Activated CD4-positive, alpha-beta T cell treated with anti-CD3 and anti-CD28 coated beads, Interleukin-2, amount 10 ng/mL, durations not matched to agents 7 days and 5 days (primary cell): ENCODE results near the gene FRRS1L. TPM values are rescaled to one million over a fixed set of nuclear protein-coding genes. Genes with fewer than 3 reads are reported as not detected.

ENCODE experiments used
- CTCF ChIA-PET: fragments of 350-600 bp; sonication (Branson Sonifier 250); formaldehyde crosslinking; loops from one replicate; lab custom pipeline; 2021; ENCODE audit warnings: antibody characterized with exemption; lab: Charles Lee
- POLR2A ChIA-PET: fragments of 350-600 bp; sonication (Branson Sonifier 250); formaldehyde crosslinking; loops from one replicate; lab custom pipeline; 2021; ENCODE audit warnings: antibody characterized with exemption; lab: Charles Lee
- DNase-seq: peaks from one replicate; pipeline ENCODE4 v3.0.0-alpha.2; 2020
- H3K27ac Mint-ChIP-seq: one replicate; pipeline ENCODE4 v1.8.0; 2021; ENCODE audit warnings: mild to moderate bottlenecking, moderate library complexity, mixed read lengths
- H3K27me3 Mint-ChIP-seq: one replicate; pipeline ENCODE4 v1.8.0; 2021; ENCODE audit warnings: mixed read lengths
- H3K36me3 Mint-ChIP-seq: one replicate; pipeline ENCODE4 v1.8.0; 2021; ENCODE audit warnings: low read depth, mixed read lengths
- H3K4me1 Mint-ChIP-seq: one replicate; pipeline ENCODE4 v1.8.0; 2021; ENCODE audit warnings: mixed read lengths
- H3K4me3 Mint-ChIP-seq: one replicate; pipeline ENCODE4 v1.8.0; 2021; ENCODE audit warnings: mild to moderate bottlenecking, moderate library complexity, mixed read lengths
- H3K9me3 Mint-ChIP-seq: one replicate; pipeline ENCODE4 v1.8.0; 2021; ENCODE audit warnings: mixed read lengths
- total RNA-seq, 2 experiments: library from RNA; stranded (reverse); gene quantifications; one replicate each; pipeline ENCODE4 v1.2.3, GENCODE V29; 2021

Gene FRRS1L
- total RNA-seq, 2 experiments from 2014 or later, result not detected

DNA sequence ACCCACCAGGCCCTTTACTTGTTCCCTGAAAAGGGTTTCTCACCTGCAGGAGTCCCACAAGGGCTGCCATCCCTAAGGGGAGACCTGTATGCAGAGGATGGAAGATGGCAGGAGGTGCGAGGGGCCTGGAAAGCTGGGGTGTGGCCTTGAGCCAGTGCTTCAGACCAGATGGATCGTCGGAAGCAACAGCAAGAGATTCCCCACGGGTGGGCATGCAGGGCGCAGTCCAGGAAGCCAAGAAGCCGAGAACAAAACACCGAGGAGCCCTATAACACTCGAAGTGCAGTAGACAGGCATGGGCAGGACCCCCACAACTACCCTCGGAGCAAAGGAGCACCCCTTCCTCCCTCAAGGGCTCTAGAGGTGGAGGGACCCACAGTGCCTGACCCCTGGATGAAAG, 24.7 kb upstream of the FRRS1L start:
- CTCF ChIA-PET, result interaction anchor here (2.0 kb wide), 1 partner anchor 9 kb away, joined by 6 read pairs; no protein-coding TSS in a partner anchor

DNA sequence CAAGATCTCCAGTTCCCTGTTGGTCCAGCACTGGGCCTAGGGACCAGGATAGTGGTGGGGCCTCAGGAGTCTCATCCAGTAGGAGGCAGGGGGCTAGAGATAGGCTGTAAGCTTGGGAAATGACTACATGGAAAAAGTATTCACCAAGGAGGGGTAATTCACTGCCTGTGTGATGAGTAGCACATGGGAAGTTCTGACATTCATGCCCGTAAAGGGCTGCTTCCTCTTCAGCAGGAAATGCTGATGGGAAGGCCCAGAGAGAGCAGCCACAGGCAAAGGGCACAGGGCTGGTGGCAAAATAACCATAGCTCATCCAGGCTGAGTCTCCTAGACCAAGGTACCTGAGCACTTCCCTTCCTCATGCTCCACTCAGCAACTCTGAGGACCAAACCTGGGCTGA, 23.1 kb upstream of the FRRS1L start:
- no peak overlapping the region for H3K27ac Mint-ChIP-seq
- no peak overlapping the region for H3K4me3 Mint-ChIP-seq
- no peaks in the 10 kb centered on the region for H3K36me3 Mint-ChIP-seq
- ChIA-PET POLR2A (no interaction called here), CTCF (interaction anchor here (1.3 to 1.5 kb wide), 2 partner anchors 10 to 13 kb away, joined by 3 read pairs; no protein-coding TSS in a partner anchor)
- H3K27me3 Mint-ChIP-seq, result peaks cover 4% of the 10 kb centered on the region
- H3K4me1 Mint-ChIP-seq, result peaks cover 6% of the 10 kb centered on the region
- no peaks in the 10 kb centered on the region for H3K9me3 Mint-ChIP-seq
- DNase-seq, result no peak

More for the DNA sequence above, 24.7 kb upstream of the FRRS1L start:
- peaks cover 6% of the 10 kb centered on the region for H3K4me1 Mint-ChIP-seq
- POLR2A ChIA-PET, result no interaction called here
- peaks cover 4% of the 10 kb centered on the region for H3K27me3 Mint-ChIP-seq
- H3K9me3 Mint-ChIP-seq, result no peaks in the 10 kb centered on the region
- no peaks in the 10 kb centered on the region for H3K36me3 Mint-ChIP-seq
- no peak overlapping the region for H3K27ac Mint-ChIP-seq
- no peak for DNase-seq
- no peak overlapping the region for H3K4me3 Mint-ChIP-seq

DNA sequence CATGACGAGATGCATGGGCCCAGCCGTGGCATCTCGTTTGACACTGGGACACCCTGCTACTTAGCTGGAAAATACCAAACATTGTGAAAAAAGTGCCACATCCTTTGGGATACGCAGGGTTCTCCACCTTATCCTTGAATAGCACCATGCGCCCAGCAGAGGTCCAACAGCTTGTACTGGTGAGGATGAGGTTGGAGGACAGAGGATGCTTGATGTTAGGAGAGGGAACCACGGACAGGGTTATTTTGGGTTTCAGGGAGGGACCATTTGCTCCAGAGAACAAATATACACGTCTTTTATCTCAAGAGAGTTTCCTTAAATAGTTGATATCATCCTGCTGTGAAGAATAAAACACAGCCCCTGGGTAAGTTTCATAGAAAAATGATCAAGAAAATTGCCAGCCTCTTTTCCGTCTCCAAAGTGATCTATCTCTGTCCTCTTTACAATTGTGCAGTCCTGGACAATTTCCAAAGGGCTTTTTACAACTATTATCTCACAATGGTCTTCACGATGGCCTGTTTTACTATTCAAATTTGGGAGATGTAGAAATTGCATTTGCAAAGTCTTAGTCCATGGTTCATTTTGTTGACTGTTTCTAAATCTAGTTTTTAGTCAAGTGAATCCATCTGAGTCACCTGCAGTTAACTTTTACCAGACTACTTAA, 19.9 kb upstream of the FRRS1L start:
- POLR2A ChIA-PET, result no interaction called here

DNA sequence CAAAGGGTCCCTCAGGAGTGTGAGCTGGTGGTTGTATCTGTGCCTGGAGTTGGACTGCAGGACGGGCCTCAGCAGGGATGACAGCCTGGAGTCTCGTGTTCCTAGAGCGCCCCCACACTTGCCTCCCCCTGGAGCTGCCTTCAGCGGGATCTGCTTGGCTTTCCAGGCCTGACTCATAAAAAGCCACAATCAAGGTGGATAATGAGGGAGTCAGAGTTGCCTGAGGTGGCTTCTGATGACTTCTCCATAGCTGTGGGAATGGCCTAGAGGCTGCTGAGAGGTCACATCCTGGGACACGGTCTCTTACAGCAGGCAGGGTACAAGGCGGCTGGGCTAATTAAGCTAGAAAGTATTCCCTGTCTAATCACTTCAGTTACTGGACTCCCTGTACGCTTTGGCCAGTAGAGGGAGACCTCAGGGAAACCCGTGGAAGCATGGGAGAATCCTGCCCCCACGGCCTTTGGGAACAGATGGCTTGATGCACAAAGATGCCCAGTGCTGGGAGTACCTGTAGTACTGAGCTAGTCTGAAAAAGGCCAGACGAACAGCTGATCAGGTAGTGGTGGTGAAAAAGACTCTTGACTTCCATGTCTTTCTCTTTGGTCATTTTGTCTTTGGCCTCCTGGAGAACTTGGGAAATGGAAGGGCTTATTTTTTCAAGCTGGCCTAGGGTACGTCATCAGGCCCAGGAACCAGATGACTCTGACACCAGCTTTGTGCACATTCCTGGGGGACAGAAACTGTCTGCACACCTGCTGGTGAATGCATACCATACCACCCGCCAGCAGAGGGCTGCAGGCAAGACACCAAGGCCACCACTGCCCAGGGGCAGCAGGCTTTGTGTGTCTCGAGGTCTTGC, 16.1 kb upstream of the FRRS1L start:
- ChIA-PET POLR2A (no interaction called here), CTCF (interaction anchor here (0.6 to 1.5 kb wide), 4 partner anchors 9 to 115 kb away, joined by 3 to 6 read pairs (median 4); no protein-coding TSS in a partner anchor)
- Mint-ChIP-seq H3K4me1 (peaks cover 29% of the 10 kb centered on the region), H3K4me3 (no peak overlapping the region), H3K27ac (no peak overlapping the region), H3K9me3 (peaks cover 2% of the 10 kb centered on the region), H3K36me3 (no peaks in the 10 kb centered on the region), H3K27me3 (peaks cover 15% of the 10 kb centered on the region)
- no peak for DNase-seq

More for the DNA sequence above, 19.9 kb upstream of the FRRS1L start:
- no peak overlapping the region for H3K4me3 Mint-ChIP-seq
- H3K27me3 Mint-ChIP-seq, result peaks cover 7% of the 10 kb centered on the region
- CTCF ChIA-PET, result no interaction called here
- peaks cover 12% of the 10 kb centered on the region for H3K4me1 Mint-ChIP-seq
- H3K36me3 Mint-ChIP-seq, result no peaks in the 10 kb centered on the region
- H3K27ac Mint-ChIP-seq, result no peak overlapping the region
- H3K9me3 Mint-ChIP-seq, result peaks cover 2% of the 10 kb centered on the region
- no peak for DNase-seq

DNA sequence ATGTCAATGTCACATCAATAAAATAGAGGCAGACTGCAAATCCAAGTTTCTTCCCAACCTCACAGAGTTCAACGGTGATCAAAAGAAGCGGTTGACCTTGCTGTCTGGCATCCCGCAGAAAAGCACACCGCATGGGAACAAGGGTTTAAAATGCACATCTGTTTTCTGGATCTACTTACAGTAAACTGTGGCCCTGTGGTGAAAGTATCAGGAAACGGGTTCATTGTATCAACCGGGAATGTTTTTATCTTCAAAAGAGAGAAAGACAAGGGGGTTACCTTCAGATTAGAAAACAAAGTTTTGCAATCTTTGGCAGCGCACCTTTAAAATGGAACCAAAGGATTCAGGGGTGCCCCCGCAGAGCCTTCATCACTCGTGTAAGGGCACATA, 15.5 kb upstream of the FRRS1L start:
- CTCF ChIA-PET, result interaction anchor here (1.1 to 1.5 kb wide), 2 partner anchors 9 kb away, joined by 4 to 6 read pairs; no protein-coding TSS in a partner anchor
- DNase-seq, result no peak
- H3K4me3 Mint-ChIP-seq, result no peak overlapping the region
- no peak overlapping the region for H3K27ac Mint-ChIP-seq
- peaks cover 15% of the 10 kb centered on the region for H3K27me3 Mint-ChIP-seq
- POLR2A ChIA-PET, result no interaction called here
- H3K4me1 Mint-ChIP-seq, result peaks cover 27% of the 10 kb centered on the region
- no peaks in the 10 kb centered on the region for H3K36me3 Mint-ChIP-seq
- H3K9me3 Mint-ChIP-seq, result peaks cover 2% of the 10 kb centered on the region

DNA sequence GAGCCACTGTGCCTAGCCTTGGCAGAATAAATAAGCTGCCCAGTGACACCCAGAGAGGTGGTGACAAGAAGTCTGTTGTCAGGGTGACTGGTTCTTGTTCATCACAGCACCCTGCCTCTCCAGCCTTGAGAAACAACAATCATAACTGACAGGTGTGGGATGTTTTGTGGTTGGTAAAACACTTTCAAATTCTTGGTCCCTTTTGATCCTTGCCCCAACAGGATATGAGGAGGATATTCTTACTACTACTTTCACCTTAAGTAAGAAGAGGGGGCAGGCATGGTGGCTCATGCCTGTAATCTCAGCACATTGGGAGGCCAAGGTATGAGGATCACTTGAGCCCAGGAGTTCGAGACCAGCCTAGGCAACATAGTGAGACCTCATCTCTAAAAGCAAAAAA, 14.2 kb upstream of the FRRS1L start:
- Mint-ChIP-seq H3K36me3 (no peaks in the 10 kb centered on the region), H3K27me3 (peaks cover 11% of the 10 kb centered on the region), H3K9me3 (peaks cover 2% of the 10 kb centered on the region), H3K27ac (peak overlapping the region; percentile 73), H3K4me3 (no peak overlapping the region), H3K4me1 (peaks cover 27% of the 10 kb centered on the region)
- ChIA-PET CTCF (no interaction called here), POLR2A (no interaction called here)
- DNase-seq, result peak; percentile 78

DNA sequence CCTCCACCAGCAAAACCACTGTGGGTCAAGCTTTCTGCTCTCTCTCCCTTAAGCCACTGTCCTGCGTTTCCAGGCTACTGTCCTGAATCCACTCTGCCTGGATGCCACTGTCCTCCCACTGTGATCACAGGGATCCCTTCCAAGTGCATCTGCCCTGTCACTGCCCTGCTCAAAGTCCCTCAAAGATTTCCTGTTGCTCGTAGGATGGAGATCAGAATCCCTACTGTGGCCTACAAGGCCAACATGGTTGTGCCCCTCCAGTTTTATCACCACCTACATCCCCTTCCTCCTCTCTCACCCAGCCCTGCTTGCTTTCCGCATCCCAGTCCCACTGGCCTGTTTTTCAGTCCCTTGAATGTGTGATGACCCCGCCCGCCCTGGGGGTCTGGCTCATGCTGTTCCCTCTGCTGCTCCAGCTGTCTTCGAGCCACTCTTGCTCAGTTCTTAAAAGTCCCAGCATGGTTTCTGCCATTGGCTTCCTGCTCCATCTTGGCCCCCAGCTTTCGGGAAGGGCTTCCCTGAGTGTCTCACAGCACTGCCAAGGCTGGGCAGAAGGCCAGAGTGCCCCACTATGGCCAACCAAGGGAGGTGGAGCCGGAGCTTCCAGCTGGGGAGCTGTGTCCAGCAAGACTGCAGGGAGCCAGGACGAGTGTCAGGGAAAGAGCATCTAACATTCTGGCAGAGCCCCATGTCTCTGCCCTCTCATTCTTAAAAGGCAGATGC, 12.9 kb upstream of the FRRS1L start:
- Mint-ChIP-seq H3K4me1 (peaks cover 27% of the 10 kb centered on the region), H3K4me3 (no peak overlapping the region), H3K27me3 (peaks cover 11% of the 10 kb centered on the region), H3K27ac (peak overlapping the region; percentile 79), H3K36me3 (no peaks in the 10 kb centered on the region), H3K9me3 (peaks cover 2% of the 10 kb centered on the region)
- no peak for DNase-seq
- POLR2A ChIA-PET, result no interaction called here
- CTCF ChIA-PET, result interaction anchor here (1.0 kb wide), 1 partner anchor 10 kb away, joined by 3 read pairs; no protein-coding TSS in a partner anchor

DNA sequence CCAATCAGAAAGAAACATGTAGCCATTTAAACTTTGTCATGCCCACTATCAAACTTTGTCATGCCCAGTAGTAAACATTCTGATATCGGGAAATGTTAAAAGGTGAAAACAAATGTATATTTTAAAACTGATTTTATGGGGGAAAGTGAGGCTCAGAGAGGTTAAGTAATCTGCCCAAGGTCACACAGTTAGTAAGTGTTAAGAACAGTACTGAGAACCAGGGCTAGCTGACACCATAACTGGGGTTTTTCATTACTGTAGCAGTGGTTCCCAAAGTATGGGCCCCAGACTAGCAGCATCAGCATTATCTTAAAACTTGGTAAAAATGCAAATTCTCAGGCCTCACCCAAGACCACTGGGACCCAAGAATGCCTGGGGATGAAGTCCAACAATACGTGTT, 9.9 kb upstream of the FRRS1L start:
- H3K27ac Mint-ChIP-seq, result no peak overlapping the region
- peaks cover 24% of the 10 kb centered on the region for H3K27me3 Mint-ChIP-seq
- CTCF ChIA-PET, result interaction anchor here (1.0 kb wide), 1 partner anchor 13 kb away, joined by 3 read pairs; no protein-coding TSS in a partner anchor

DNA sequence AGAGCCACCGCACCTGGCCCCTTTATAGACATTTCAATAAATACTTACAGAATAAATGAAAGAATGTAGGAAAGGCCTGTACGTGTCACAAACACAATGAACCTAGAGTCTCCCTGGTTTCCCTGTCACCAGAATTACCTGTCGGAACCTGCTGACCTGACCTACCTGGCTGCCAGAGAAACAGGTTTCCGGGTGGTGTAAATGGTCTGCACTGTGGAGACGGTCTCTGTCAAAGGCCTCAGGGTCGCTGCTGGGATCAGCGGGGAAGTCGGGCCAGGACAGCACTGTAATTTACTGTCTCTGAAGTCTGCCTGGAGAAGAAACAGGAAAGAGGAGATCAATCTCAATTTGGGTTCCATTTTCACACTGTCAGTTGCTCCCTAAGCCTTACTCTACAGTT, 9.3 kb upstream of the FRRS1L start:
- no peaks in the 10 kb centered on the region for H3K9me3 Mint-ChIP-seq
- POLR2A ChIA-PET, result no interaction called here
- peaks cover 27% of the 10 kb centered on the region for H3K27me3 Mint-ChIP-seq
- peaks cover 19% of the 10 kb centered on the region for H3K4me1 Mint-ChIP-seq
- CTCF ChIA-PET, result no interaction called here
- no peaks in the 10 kb centered on the region for H3K36me3 Mint-ChIP-seq
- no peak overlapping the region for H3K4me3 Mint-ChIP-seq
- DNase-seq, result no peak
- H3K27ac Mint-ChIP-seq, result no peak overlapping the region

More for the DNA sequence above, 9.9 kb upstream of the FRRS1L start:
- no peaks in the 10 kb centered on the region for H3K9me3 Mint-ChIP-seq
- H3K4me3 Mint-ChIP-seq, result no peak overlapping the region
- H3K4me1 Mint-ChIP-seq, result peaks cover 21% of the 10 kb centered on the region
- no peaks in the 10 kb centered on the region for H3K36me3 Mint-ChIP-seq
- POLR2A ChIA-PET, result no interaction called here
- DNase-seq, result no peak

DNA sequence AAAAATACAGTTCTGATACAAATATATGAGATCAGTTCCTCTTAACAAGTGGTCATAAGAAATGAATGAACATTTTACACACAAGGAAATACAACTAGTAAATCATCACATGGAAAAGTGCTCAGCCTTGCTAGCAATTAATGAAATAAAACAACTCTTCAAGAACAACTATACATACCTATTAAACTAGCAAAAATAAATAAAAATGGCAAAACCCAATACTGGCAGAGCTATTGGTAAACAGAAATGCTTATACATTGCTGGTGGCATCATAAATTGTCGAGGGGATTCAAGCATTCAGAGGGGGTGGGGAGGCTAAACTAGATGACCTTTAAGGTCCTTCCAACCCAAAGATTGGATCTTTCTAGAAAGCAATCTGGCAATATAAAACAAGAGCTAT, 5.9 kb upstream of the FRRS1L start:
- no peak for DNase-seq
- ChIA-PET CTCF (interaction anchor here (0.9 kb wide), 1 partner anchor 10 kb away, joined by 4 read pairs; no protein-coding TSS in a partner anchor), POLR2A (no interaction called here)
- Mint-ChIP-seq H3K4me3 (no peak overlapping the region), H3K9me3 (no peaks in the 10 kb centered on the region), H3K4me1 (peaks cover 3% of the 10 kb centered on the region), H3K27ac (no peak overlapping the region), H3K36me3 (no peaks in the 10 kb centered on the region), H3K27me3 (peaks cover 45% of the 10 kb centered on the region)

DNA sequence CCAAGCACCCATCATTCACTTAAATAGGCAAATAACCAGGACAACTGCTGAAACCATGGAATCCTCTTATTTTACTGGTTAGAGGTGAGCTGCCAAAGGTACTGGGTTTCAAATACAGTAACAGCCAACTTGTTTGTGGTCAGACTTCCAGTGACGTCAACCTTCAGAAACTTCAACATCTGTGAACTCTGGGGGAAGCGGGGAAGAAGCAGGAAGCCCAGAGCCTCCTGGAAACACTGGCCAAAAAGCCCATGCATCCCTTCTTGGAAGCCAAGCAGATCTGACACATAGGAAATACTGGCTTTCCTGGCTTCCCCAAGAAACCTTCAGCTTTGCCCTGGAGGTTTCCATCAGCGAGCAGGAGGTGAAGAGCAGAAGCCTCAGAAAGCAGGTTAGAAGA, 4.9 kb upstream of the FRRS1L start:
- DNase-seq, result no peak
- CTCF ChIA-PET, result interaction anchor here (1.0 kb wide), 1 partner anchor 14 kb away, joined by 4 read pairs; no protein-coding TSS in a partner anchor

DNA sequence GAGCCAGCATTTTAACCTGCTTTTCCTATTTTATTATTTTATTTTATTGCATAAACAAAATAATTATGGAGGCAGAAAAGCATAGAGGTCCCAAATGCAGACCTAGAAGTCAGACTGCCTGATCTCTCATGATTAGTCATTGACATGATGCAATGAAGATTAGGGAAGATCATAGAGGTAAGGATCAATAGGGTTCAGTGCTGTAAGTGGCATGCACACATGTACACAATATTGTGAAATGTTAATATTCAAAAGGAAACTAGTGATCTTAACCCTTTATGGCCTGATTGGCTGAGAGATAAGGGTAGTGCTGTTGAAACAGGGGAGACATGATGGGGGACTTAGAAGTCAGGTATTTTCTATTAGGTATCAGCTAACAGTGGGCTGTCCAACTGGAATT, 1.1 kb upstream of the FRRS1L start:
- CTCF ChIA-PET, result no interaction called here
- H3K4me1 Mint-ChIP-seq, result peaks cover 10% of the 10 kb centered on the region

More for the DNA sequence above, 4.9 kb upstream of the FRRS1L start:
- POLR2A ChIA-PET, result no interaction called here
- peaks cover 53% of the 10 kb centered on the region for H3K27me3 Mint-ChIP-seq
- no peak overlapping the region for H3K4me3 Mint-ChIP-seq
- H3K27ac Mint-ChIP-seq, result no peak overlapping the region
- peaks cover 8% of the 10 kb centered on the region for H3K4me1 Mint-ChIP-seq
- no peaks in the 10 kb centered on the region for H3K36me3 Mint-ChIP-seq
- H3K9me3 Mint-ChIP-seq, result no peaks in the 10 kb centered on the region

More for the DNA sequence above, 1.1 kb upstream of the FRRS1L start:
- Mint-ChIP-seq H3K9me3 (peaks cover 6% of the 10 kb centered on the region), H3K27ac (no peak overlapping the region), H3K27me3 (peaks cover 72% of the 10 kb centered on the region), H3K36me3 (peaks cover 5% of the 10 kb centered on the region), H3K4me3 (no peak overlapping the region)
- DNase-seq, result no peak
- POLR2A ChIA-PET, result no interaction called here
